ENCODE data around the gene USP25. TPM values are rescaled to one million over a fixed set of nuclear protein-coding genes. Genes with fewer than 3 reads are reported as not detected.

Gene USP25
- total RNA-seq, 1 experiment from 2014 or later: 35.1 TPM

DNA sequence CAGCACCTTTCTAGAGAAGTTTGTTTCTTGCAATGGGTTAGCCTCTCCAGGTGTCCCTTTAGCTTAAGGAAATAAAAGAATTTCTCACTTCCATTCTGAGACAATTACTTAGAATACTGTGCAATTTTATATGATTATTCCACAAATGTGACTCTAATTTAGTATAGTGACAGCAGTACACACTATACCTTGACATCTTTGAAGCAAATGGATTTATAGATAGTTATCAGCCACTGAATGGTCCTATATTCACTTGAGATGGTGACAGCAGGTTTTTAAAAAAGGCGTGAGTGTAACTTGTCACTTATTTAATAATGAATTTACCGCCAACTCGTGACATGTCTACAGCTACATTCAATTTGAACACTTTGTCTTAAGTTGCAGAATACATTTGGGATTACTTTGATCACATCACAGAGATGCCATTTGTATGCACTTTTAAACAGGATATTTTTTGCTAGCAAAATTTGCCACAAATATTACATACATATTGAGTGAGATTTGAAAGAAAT, 71.6 kb downstream of the USP25 start:
- Histone ChIP-seq H3K4me1 (ENCODE audit: insufficient read depth, low read length) (no peaks in the 10 kb centered on the region; the same call in 1 of the 2 replicates), H3K79me2 (ENCODE audit: insufficient read depth, low read length) (no peaks in the 10 kb centered on the region), H3K9me3 (ENCODE audit: control insufficient read depth, low read depth, low read length) (no peaks in the 10 kb centered on the region), H3K4ac (ENCODE audit: low read depth, low read length) (no peak overlapping the region), H3T11ph (ENCODE audit: low read length) (no peak overlapping the region), H2BK15ac (ENCODE audit: low read depth, low read length) (no peak overlapping the region), H2BK120ac (ENCODE audit: low read depth, low read length, poor library complexity, severe bottlenecking) (no peak overlapping the region), H3K9ac (ENCODE audit: extremely low read depth, insufficient read length, low read length) (no peak overlapping the region), H2BK12ac (ENCODE audit: insufficient read length, low read depth, low read length) (no peak overlapping the region), H3K4me2 (ENCODE audit: insufficient read depth, insufficient read length, low read length) (no peak overlapping the region), H4K8ac (replicated peaks; ENCODE audit: insufficient read length, low read depth, low read length) (no peak overlapping the region), H3K27ac (ENCODE audit: insufficient read length, low read depth, low read length) (no peak overlapping the region), H3K27me3 (ENCODE audit: insufficient read depth, low read length) (no peaks in the 10 kb centered on the region), H3K23ac (ENCODE audit: insufficient read length, low read depth, low read length) (no peak overlapping the region), H3K79me1 (ENCODE audit: insufficient read depth, low read depth, low read length, poor library complexity, severe bottlenecking) (no peaks in the 10 kb centered on the region), H2AFZ (ENCODE audit: low read length) (no peak overlapping the region), H3K56ac (ENCODE audit: insufficient read length, low read depth, low read length) (no peak overlapping the region), H2BK5ac (ENCODE audit: insufficient read length, low read length) (no peak overlapping the region), H4K91ac (ENCODE audit: insufficient read length, low read depth, low read length) (no peak overlapping the region), H2AK5ac (ENCODE audit: insufficient read length, low read length) (no peak overlapping the region), H4K5ac (ENCODE audit: insufficient read length, low read depth, low read length) (no peak overlapping the region), H3K14ac (ENCODE audit: insufficient read depth, low read length) (no peak overlapping the region), H4K20me1 (ENCODE audit: control insufficient read depth, insufficient read depth, insufficient read length) (no peaks in the 10 kb centered on the region), H2BK20ac (ENCODE audit: low read depth, low read length, poor library complexity, severe bottlenecking) (no peak overlapping the region), H3K18ac (ENCODE audit: insufficient read length, low read depth, low read length) (no peak overlapping the region), H3K23me2 (ENCODE audit: insufficient read length, low read depth, low read length, poor library complexity, severe bottlenecking) (no peaks in the 10 kb centered on the region)
- Mint-ChIP-seq H3K36me3 (ENCODE audit: insufficient read depth in 1 of 3, low read depth in 3 of 3) (peaks cover 0 to 2% (median 0%) of the 10 kb centered on the region in 3 experiments; a peak in 2 of 7 replicates), H3K4me1 (peaks cover 9 to 16% of the 10 kb centered on the region in 2 experiments), H3K9me3 (no peaks in the 10 kb centered on the region), H3K27ac (no peak overlapping the region), H3K4me3 (no peak overlapping the region), H3K27me3 (ENCODE audit: low read depth) (no peaks in the 10 kb centered on the region)
- WGBS (ENCODE audit: extremely low coverage, insufficient read length, low lambda C conversion rate): no CpG with 5 or more reads among the region's 3 CpGs
- TF ChIP-seq, protein P1, sequence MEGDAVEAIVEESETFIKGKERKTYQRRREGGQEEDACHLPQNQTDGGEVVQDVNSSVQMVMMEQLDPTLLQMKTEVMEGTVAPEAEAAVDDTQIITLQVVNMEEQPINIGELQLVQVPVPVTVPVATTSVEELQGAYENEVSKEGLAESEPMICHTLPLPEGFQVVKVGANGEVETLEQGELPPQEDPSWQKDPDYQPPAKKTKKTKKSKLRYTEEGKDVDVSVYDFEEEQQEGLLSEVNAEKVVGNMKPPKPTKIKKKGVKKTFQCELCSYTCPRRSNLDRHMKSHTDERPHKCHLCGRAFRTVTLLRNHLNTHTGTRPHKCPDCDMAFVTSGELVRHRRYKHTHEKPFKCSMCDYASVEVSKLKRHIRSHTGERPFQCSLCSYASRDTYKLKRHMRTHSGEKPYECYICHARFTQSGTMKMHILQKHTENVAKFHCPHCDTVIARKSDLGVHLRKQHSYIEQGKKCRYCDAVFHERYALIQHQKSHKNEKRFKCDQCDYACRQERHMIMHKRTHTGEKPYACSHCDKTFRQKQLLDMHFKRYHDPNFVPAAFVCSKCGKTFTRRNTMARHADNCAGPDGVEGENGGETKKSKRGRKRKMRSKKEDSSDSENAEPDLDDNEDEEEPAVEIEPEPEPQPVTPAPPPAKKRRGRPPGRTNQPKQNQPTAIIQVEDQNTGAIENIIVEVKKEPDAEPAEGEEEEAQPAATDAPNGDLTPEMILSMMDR (conservative IDR thresholded peaks at IDR 0.05): no peak
- DNase-seq: no peak
